Tibial artery (tissue), 4 donors: ENCODE measurements around the gene METTL21C.

Source experiments
- DNase-seq, 2 donors: peaks; one replicate each; pipeline ENCODE4 v3.0.0-alpha.2; 2019
- H3K27ac ChIP-seq, 2 donors: fragments of 200-600 bp; sonication (generic) in 1 of 2; 1 replicate in 1 of 2; 2 replicates in 1 of 2; pipeline ENCODE4 v1.5.1; 2018 to 2019; ENCODE audit warnings: mild to moderate bottlenecking in 1 of 2
- H3K27me3 ChIP-seq, 2 donors: fragments of 200-600 bp; sonication (generic) in 1 of 2; one replicate each; pipeline versions ENCODE4 v1.5.1 to v1.6.0; 2016 to 2019
- H3K36me3 ChIP-seq, 3 donors: fragments of 200-600 bp; sonication (generic) in 2 of 3; one replicate each; pipeline ENCODE4 v1.5.1; 2016 to 2019; ENCODE audit warnings: mild to moderate bottlenecking in 2 of 3
- H3K4me1 ChIP-seq, 4 donors: fragments of 200-600 bp; sonication (generic) in 2 of 4; 1 replicate in 3 of 4; 2 replicates in 1 of 4; pipeline ENCODE4 v1.5.1; 2016 to 2019
- H3K4me3 ChIP-seq, 2 donors: fragments of 200-600 bp; sonication (generic) in 1 of 2; 1 replicate in 1 of 2; 2 replicates in 1 of 2; pipeline ENCODE4 v1.5.1; 2018 to 2019; ENCODE audit warnings: mild to moderate bottlenecking in 2 of 2
- H3K9me3 ChIP-seq, 3 donors: fragments of 200-600 bp; sonication (generic) in 1 of 3; one replicate each; pipeline ENCODE4 v1.5.1; 2016 to 2019
- CTCF ChIP-seq, 2 experiments: fragments of 200-600 bp in 1 of 2; fragments of 450-650 bp in 1 of 2; IDR thresholded peaks; one replicate each; pipeline ENCODE4 v1.5.1; 2017 to 2019; ENCODE audit warnings: antibody characterized with exemption in 2 of 2, mild to moderate bottlenecking in 1 of 2, moderate library complexity in 1 of 2
- intact Hi-C: fragments of 100-400 bp; cut with DNase I; formaldehyde crosslinking; loops from one replicate; pipeline ENCODE4 v1.15.0; 2023; ENCODE audit warnings: low total_unique reads

Gene METTL21C

GRCh38 chr13:102692491-102692826 is 2.4 kb downstream of the METTL21C start:
- Histone ChIP-seq H3K4me1 (no peaks in the 10 kb centered on the region), H3K27ac (no peak overlapping the region), H3K36me3 (no peaks in the 10 kb centered on the region), H3K4me3 (no peak overlapping the region), H3K27me3 (peaks cover 0 to 46% of the 10 kb centered on the region in 2 donors), H3K9me3 (no peaks in the 10 kb centered on the region)
- DNase-seq, result no peak
- intact Hi-C loops, result no loop called here
- no peak for TF ChIP-seq CTCF (IDR thresholded peaks at IDR 0.05)

- intact Hi-C loops, result no loop called here
- Histone ChIP-seq H3K27ac (no peak overlapping the region), H3K27me3 (peaks cover 0 to 46% of the 10 kb centered on the region in 2 donors), H3K4me1 (no peaks in the 10 kb centered on the region), H3K4me3 (no peak overlapping the region), H3K36me3 (no peaks in the 10 kb centered on the region), H3K9me3 (no peaks in the 10 kb centered on the region)
- DNase-seq, result no peak
- TF ChIP-seq CTCF (IDR thresholded peaks at IDR 0.05), result no peak
Observed at GRCh38 chr13:102690883-102691282, 4.0 kb downstream of the METTL21C start.

GRCh38 chr13:102688306-102688973 is 6.4 kb downstream of the METTL21C start:
- Histone ChIP-seq H3K4me3 (no peak overlapping the region), H3K27me3 (peaks cover 0 to 46% of the 10 kb centered on the region in 2 donors), H3K9me3 (no peaks in the 10 kb centered on the region), H3K27ac (no peak overlapping the region), H3K4me1 (no peaks in the 10 kb centered on the region), H3K36me3 (no peaks in the 10 kb centered on the region)
- DNase-seq, result no peak
- no peak for TF ChIP-seq CTCF (IDR thresholded peaks at IDR 0.05)
- intact Hi-C loops, result no loop called here

- DNase-seq, result no peak
- TF ChIP-seq CTCF (IDR thresholded peaks at IDR 0.05), result no peak
- H3K27me3 ChIP-seq, result peaks cover 0 to 38% of the 10 kb centered on the region in 2 donors
- H3K9me3 ChIP-seq, result no peaks in the 10 kb centered on the region
- H3K4me3 ChIP-seq, result no peak overlapping the region
- no peak overlapping the region for H3K27ac ChIP-seq
- H3K36me3 ChIP-seq, result no peaks in the 10 kb centered on the region
- intact Hi-C loops, result no loop called here
- H3K4me1 ChIP-seq, result no peaks in the 10 kb centered on the region
Observed at GRCh38 chr13:102687520-102687919, 7.3 kb downstream of the METTL21C start.

- peaks cover 0 to 23% of the 10 kb centered on the region in 2 donors for H3K27me3 ChIP-seq
- DNase-seq, result no peak
Observed at GRCh38 chr13:102686024-102686423, 8.8 kb downstream of the METTL21C start.

More at GRCh38 chr13:102686024-102686423, 8.8 kb downstream of the METTL21C start:
- Histone ChIP-seq H3K36me3 (no peaks in the 10 kb centered on the region), H3K4me1 (no peaks in the 10 kb centered on the region), H3K27ac (no peak overlapping the region), H3K4me3 (no peak overlapping the region), H3K9me3 (no peaks in the 10 kb centered on the region)
- intact Hi-C loops, result no loop called here
- TF ChIP-seq CTCF (IDR thresholded peaks at IDR 0.05), result no peak
